Activated B cell treated with CpG ODN at 0.5 μM for 24 hours (primary cell): Measurements from ENCODE around the gene CNTN1. TPM values are rescaled to one million over a fixed set of nuclear protein-coding genes. Genes with fewer than 3 reads are reported as not detected.

Experiments used
- ATAC-seq: fragments of 200-7000 bp; cut with Tn5 transposase; one replicate; pipeline ENCODE4 v1.10.0; 2021; ENCODE audit warnings: low read depth, mild to moderate bottlenecking, moderate library complexity
- CTCF ChIA-PET: fragments of 350-600 bp; sonication (Branson Sonifier 250); formaldehyde crosslinking; loops from one replicate; lab custom pipeline; 2021; ENCODE audit warnings: antibody characterized with exemption; lab: Charles Lee
- POLR2A ChIA-PET: fragments of 350-600 bp; sonication (Branson Sonifier 250); formaldehyde crosslinking; loops from one replicate; lab custom pipeline; 2021; ENCODE audit warnings: antibody characterized with exemption; lab: Charles Lee
- DNase-seq: peaks from one replicate; pipeline ENCODE4 v3.0.0; 2022
- H3K27ac Mint-ChIP-seq: one replicate; pipeline ENCODE4 v1.8.0; 2020; ENCODE audit warnings: mixed read lengths
- H3K27me3 Mint-ChIP-seq: one replicate; pipeline ENCODE4 v1.8.0; 2021; ENCODE audit warnings: mixed read lengths
- H3K36me3 Mint-ChIP-seq: one replicate; pipeline ENCODE4 v1.8.0; 2021; ENCODE audit warnings: low read depth, mixed read lengths
- H3K4me1 Mint-ChIP-seq: one replicate; pipeline ENCODE4 v1.8.0; 2021; ENCODE audit warnings: mixed read lengths
- H3K4me3 Mint-ChIP-seq: one replicate; pipeline ENCODE4 v1.8.0; 2020; ENCODE audit warnings: mild to moderate bottlenecking, mixed read lengths
- H3K9me3 Mint-ChIP-seq: one replicate; pipeline ENCODE4 v1.8.0; 2020; ENCODE audit warnings: mixed read lengths
- CTCF ChIP-seq: fragments of 200-600 bp; IDR thresholded peaks from one replicate; pipeline ENCODE4 v1.8.0; 2022; ENCODE audit warnings: antibody characterized with exemption, mild to moderate bottlenecking
- intact Hi-C: fragments of 100-400 bp; cut with micrococcal nuclease; formaldehyde crosslinking; loops from one replicate; pipeline ENCODE4 v1.15.1; 2024
- total RNA-seq: library from RNA; stranded (reverse); gene quantifications from 2 replicates; pipeline ENCODE4 v1.2.3, GENCODE V29; 2022

The CNTN1 gene
- total RNA-seq, 1 donor from 2014 or later: not detected

GRCh38 chr12:40716037-40716436, 23.8 kb downstream of the CNTN1 start:
- no peak for DNase-seq
- Mint-ChIP-seq H3K27me3 (no peaks in the 10 kb centered on the region), H3K4me1 (no peaks in the 10 kb centered on the region), H3K9me3 (no peaks in the 10 kb centered on the region), H3K27ac (no peak overlapping the region), H3K36me3 (no peaks in the 10 kb centered on the region), H3K4me3 (no peak overlapping the region)
- POLR2A ChIA-PET: no interaction called here
- intact Hi-C loops: no loop called here
- TF ChIP-seq CTCF: no peak
- no peak for ATAC-seq
- CTCF ChIA-PET: no interaction called here

- DNase-seq (no peak), ATAC-seq (no peak)
- H3K36me3 Mint-ChIP-seq: no peaks in the 10 kb centered on the region
- TF ChIP-seq CTCF: no peak
- ChIA-PET POLR2A (no interaction called here), CTCF (no interaction called here)
- no peaks in the 10 kb centered on the region for H3K4me1 Mint-ChIP-seq
- intact Hi-C loops: no loop called here
- no peaks in the 10 kb centered on the region for H3K9me3 Mint-ChIP-seq
- no peaks in the 10 kb centered on the region for H3K27me3 Mint-ChIP-seq
- H3K4me3 Mint-ChIP-seq: no peak overlapping the region
- no peak overlapping the region for H3K27ac Mint-ChIP-seq
Observed at GRCh38 chr12:40717576-40717975, 25.3 kb downstream of the CNTN1 start.

- ATAC-seq (no peak), DNase-seq (no peak)
- no peak overlapping the region for H3K4me3 Mint-ChIP-seq
- H3K27me3 Mint-ChIP-seq: no peaks in the 10 kb centered on the region
- H3K4me1 Mint-ChIP-seq: no peaks in the 10 kb centered on the region
- no peak for TF ChIP-seq CTCF
- H3K9me3 Mint-ChIP-seq: no peaks in the 10 kb centered on the region
- intact Hi-C loops: no loop called here
- ChIA-PET CTCF (no interaction called here), POLR2A (no interaction called here)
- no peaks in the 10 kb centered on the region for H3K36me3 Mint-ChIP-seq
- no peak overlapping the region for H3K27ac Mint-ChIP-seq
Observed at GRCh38 chr12:40718878-40719372, 26.7 kb downstream of the CNTN1 start.

GRCh38 chr12:40723001-40723400, 30.8 kb downstream of the CNTN1 start:
- intact Hi-C loops: no loop called here
- CTCF ChIA-PET: no interaction called here
- no peak overlapping the region for H3K4me3 Mint-ChIP-seq
- no peak for DNase-seq
- no peaks in the 10 kb centered on the region for H3K4me1 Mint-ChIP-seq
- no peak for TF ChIP-seq CTCF
- no peaks in the 10 kb centered on the region for H3K27me3 Mint-ChIP-seq
- H3K27ac Mint-ChIP-seq: no peak overlapping the region
- POLR2A ChIA-PET: no interaction called here
- no peak for ATAC-seq
- H3K36me3 Mint-ChIP-seq: no peaks in the 10 kb centered on the region
- H3K9me3 Mint-ChIP-seq: no peaks in the 10 kb centered on the region

- no peaks in the 10 kb centered on the region for H3K36me3 Mint-ChIP-seq
- ChIA-PET POLR2A (no interaction called here), CTCF (no interaction called here)
- intact Hi-C loops: no loop called here
- no peak for ATAC-seq
- H3K9me3 Mint-ChIP-seq: no peaks in the 10 kb centered on the region
- no peak overlapping the region for H3K4me3 Mint-ChIP-seq
- no peak overlapping the region for H3K27ac Mint-ChIP-seq
- TF ChIP-seq CTCF: no peak
- DNase-seq: no peak
- no peaks in the 10 kb centered on the region for H3K4me1 Mint-ChIP-seq
- no peaks in the 10 kb centered on the region for H3K27me3 Mint-ChIP-seq
Observed at GRCh38 chr12:40726366-40726765, 34.1 kb downstream of the CNTN1 start.
